Neural cell (in vitro differentiated cells): ENCODE results near the gene AZU1. TPM values are rescaled to one million over a fixed set of nuclear protein-coding genes. Genes with fewer than 3 reads are reported as not detected.

Source experiments
- H2AFZ ChIP-seq: fragments of 200-600, 300-800 bp; sonication (generic), shearing (Covaris generic); 2 replicates; pipeline ENCODE4 v1.6.0; 2014; ENCODE audit warnings: low read depth, mild to moderate bottlenecking, antibody characterized with exemption, low read length, moderate library complexity
- H3F3A ChIP-seq: fragments of 200-600 bp; shearing (Covaris generic); 2 replicates; pipeline ENCODE4 v1.6.1; 2016; ENCODE audit warnings: mild to moderate bottlenecking, moderate library complexity, mixed read lengths, antibody characterized with exemption, low read length; ENCODE audit not compliant: insufficient read depth, poor library complexity, severe bottlenecking
- H3K27ac ChIP-seq: fragments of 200-600, 300-800 bp; sonication (generic), shearing (Covaris generic); 2 replicates; pipeline ENCODE4 v1.5.1; 2014; ENCODE audit warnings: mild to moderate bottlenecking, low read length, moderate library complexity
- H3K27me3 ChIP-seq: fragments of 300-800, 200-600 bp; sonication (generic), shearing (Covaris generic); 2 replicates; pipeline ENCODE4 v1.6.0; 2014; ENCODE audit warnings: mild to moderate bottlenecking, low read depth, low read length, moderate library complexity; ENCODE audit not compliant: insufficient read depth
- H3K36me3 ChIP-seq: fragments of 300-800, 200-600 bp; sonication (generic), shearing (Covaris generic); 2 replicates; pipeline ENCODE4 v1.5.1; 2014; ENCODE audit warnings: mild to moderate bottlenecking, antibody characterized with exemption, low read length, moderate library complexity; ENCODE audit not compliant: insufficient read depth
- H3K4me2 ChIP-seq: fragments of 300-800, 200-600 bp; sonication (generic), shearing (Covaris generic); 2 replicates; pipeline ENCODE4 v1.6.0; 2014; ENCODE audit warnings: mild to moderate bottlenecking, low read length
- H3K4me3 ChIP-seq: fragments of 300-800, 200-600 bp; sonication (generic), shearing (Covaris generic); 2 replicates; pipeline ENCODE4 v1.5.1; 2014; ENCODE audit warnings: mild to moderate bottlenecking, low read length, moderate library complexity
- H3K79me2 ChIP-seq: fragments of 200-600 bp; shearing (Covaris generic); replicated peaks from 2 replicates; pipeline ENCODE4 v1.6.0; 2014; ENCODE audit warnings: mild to moderate bottlenecking, low read length, moderate library complexity; ENCODE audit not compliant: insufficient read depth
- H3K9ac ChIP-seq: fragments of 300-800, 200-600 bp; sonication (generic), shearing (Covaris generic); 2 replicates; pipeline ENCODE4 v1.6.1; 2016; ENCODE audit warnings: mild to moderate bottlenecking, low read length, mixed read lengths
- H3K9me2 ChIP-seq: fragments of 200-600 bp; shearing (Covaris generic); 2 replicates; pipeline ENCODE4 v1.6.1; 2016; ENCODE audit warnings: mild to moderate bottlenecking, low read length, mixed read lengths; ENCODE audit not compliant: insufficient read depth
- H3K9me3 ChIP-seq: fragments of 200-600, 300-800 bp; sonication (generic), shearing (Covaris generic); 2 replicates; pipeline ENCODE4 v1.6.1; 2016; ENCODE audit warnings: mild to moderate bottlenecking, mixed run types, low read length, moderate library complexity, mixed read lengths
- H4K20me1 ChIP-seq: fragments of 200-600 bp; shearing (Covaris generic); 2 replicates; pipeline ENCODE4 v1.6.1; 2016; ENCODE audit warnings: mild to moderate bottlenecking, mixed run types; ENCODE audit not compliant: insufficient read depth
- CTCF ChIP-seq: fragments of 450-650 bp; IDR thresholded peaks from 2 replicates; pipeline ENCODE4 v1.5.1; 2014; ENCODE audit warnings: antibody characterized with exemption, mild to moderate bottlenecking, moderate library complexity; ENCODE audit not compliant: poor library complexity, severe bottlenecking
- EP300 ChIP-seq: fragments of 450-650 bp; conservative IDR thresholded peaks from 2 replicates; pipeline ENCODE4 v1.6.1; 2014; ENCODE audit warnings: antibody characterized with exemption, mild to moderate bottlenecking, moderate library complexity; ENCODE audit not compliant: poor library complexity, severe bottlenecking
- EZH2 ChIP-seq: fragments of 200-600, 300-800 bp; shearing (Covaris generic), sonication (generic); IDR thresholded peaks from 2 replicates; pipeline ENCODE4 v1.6.1; 2014; ENCODE audit warnings: antibody characterized with exemption, low read length, borderline replicate concordance, mild to moderate bottlenecking; ENCODE audit not compliant: insufficient read depth, poor library complexity, severe bottlenecking
- MXI1 ChIP-seq: fragments of 450-650 bp; conservative IDR thresholded peaks from 2 replicates; pipeline ENCODE4 v1.6.1; 2014; ENCODE audit warnings: antibody characterized with exemption, mild to moderate bottlenecking; ENCODE audit not compliant: poor library complexity, severe bottlenecking
- POLR2AphosphoS5 ChIP-seq: IDR thresholded peaks from 2 replicates; pipeline ENCODE4 v1.6.1; 2012
- RAD21 ChIP-seq: fragments of 450-650 bp; conservative IDR thresholded peaks from 2 replicates; pipeline ENCODE4 v1.6.1; 2014; ENCODE audit warnings: antibody characterized with exemption, mild to moderate bottlenecking, moderate library complexity
- REST ChIP-seq: IDR thresholded peaks from 2 replicates; pipeline ENCODE4 v1.6.1; 2012; ENCODE audit warnings: borderline replicate concordance
- SMC3 ChIP-seq: fragments of 450-650 bp; conservative IDR thresholded peaks from 2 replicates; pipeline ENCODE4 v1.6.1; 2014; ENCODE audit warnings: antibody characterized with exemption, mild to moderate bottlenecking, moderate library complexity; ENCODE audit not compliant: poor library complexity
- TAF1 ChIP-seq: IDR thresholded peaks from 2 replicates; pipeline ENCODE4 v1.6.1; 2012; ENCODE audit warnings: low read depth
- polyA plus RNA-seq: library from polyadenylated mRNA; depleted of rRNA; stranded (reverse); fragments of >200 nt; gene quantifications from 2 replicates; pipeline ENCODE4 v1.2.3, GENCODE V29; 2014

The AZU1 gene
- polyA plus RNA-seq, 1 donor from 2014 or later, result 1.1 TPM

GRCh38 chr19:807627-808422, 19.8 kb upstream of the AZU1 start:
- Histone ChIP-seq H3K9me3 (no peaks in the 10 kb centered on the region), H3K4me3 (no peak overlapping the region), H2AFZ (no peak overlapping the region), H3F3A (no peaks in the 10 kb centered on the region), H4K20me1 (peaks cover 24% of the 10 kb centered on the region), H3K36me3 (no peaks in the 10 kb centered on the region), H3K9ac (no peak overlapping the region), H3K27ac (no peak overlapping the region), H3K4me2 (no peak overlapping the region), H3K27me3 (no peaks in the 10 kb centered on the region), H3K79me2 (peaks cover 14% of the 10 kb centered on the region), H3K9me2 (no peaks in the 10 kb centered on the region)
- TF ChIP-seq MXI1 (no peak), EZH2 (no peak), REST (no peak), CTCF (no peak), SMC3 (no peak), TAF1 (no peak), POLR2AphosphoS5 (no peak), EP300 (no peak), RAD21 (no peak)

- Histone ChIP-seq H2AFZ (no peak overlapping the region), H3K9me3 (no peaks in the 10 kb centered on the region), H3K79me2 (peaks cover 9% of the 10 kb centered on the region), H3K4me2 (no peak overlapping the region), H3K27me3 (no peaks in the 10 kb centered on the region), H3K9me2 (no peaks in the 10 kb centered on the region), H3F3A (no peaks in the 10 kb centered on the region), H3K4me3 (no peak overlapping the region), H3K36me3 (no peaks in the 10 kb centered on the region), H3K27ac (no peak overlapping the region), H4K20me1 (peaks cover 18% of the 10 kb centered on the region), H3K9ac (no peak overlapping the region)
- TF ChIP-seq SMC3 (no peak), RAD21 (no peak), POLR2AphosphoS5 (peak; percentile 1), EP300 (no peak)
These were observed 19.2 kb upstream of the AZU1 start for GRCh38 chr19:808423-808775.
